Subcutaneous adipose tissue (tissue), 4 donors: Measurements from ENCODE around the gene EYS. TPM values are rescaled to one million over a fixed set of nuclear protein-coding genes. Genes with fewer than 3 reads are reported as not detected.

Source experiments
- total RNA-seq, 4 donors: library from RNA; depleted of rRNA; stranded (reverse); fragments of >200 nt; gene quantifications; one replicate each; pipeline ENCODE4 v1.1.0, GENCODE V29; 2016
- TF ChIP-seq, protein P1 (sequence below): fragments of 450-650 bp; IDR thresholded peaks from one replicate; pipeline ENCODE4 v1.5.1; 2016; ENCODE audit warnings: low read depth, mild to moderate bottlenecking, control low read depth, antibody characterized with exemption, moderate library complexity

The EYS gene
- total RNA-seq, 4 donors from 2014 or later: 0.17 to 3.8 (median 0.82) TPM

DNA sequence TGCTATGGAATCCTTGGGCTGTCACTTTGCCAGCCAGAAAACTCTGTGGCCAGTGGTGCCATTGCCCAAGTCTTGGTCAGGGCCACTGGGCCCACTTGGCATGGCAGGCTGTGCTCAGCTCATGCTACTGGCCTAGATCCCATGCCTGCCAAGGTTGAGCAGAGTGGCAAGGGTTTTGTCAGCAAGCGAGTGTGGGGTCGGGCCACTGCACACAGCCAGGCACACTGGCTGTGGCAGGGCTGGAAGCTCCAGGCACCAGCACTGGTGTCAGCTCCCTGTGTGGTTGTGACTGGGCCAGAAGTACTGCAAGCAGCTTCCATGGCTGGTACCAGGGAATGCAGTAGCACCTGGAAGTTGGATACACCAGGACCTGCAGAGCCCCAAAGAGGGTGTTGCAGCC lies 846.8 kb downstream of the EYS start:
- TF ChIP-seq, protein P1, sequence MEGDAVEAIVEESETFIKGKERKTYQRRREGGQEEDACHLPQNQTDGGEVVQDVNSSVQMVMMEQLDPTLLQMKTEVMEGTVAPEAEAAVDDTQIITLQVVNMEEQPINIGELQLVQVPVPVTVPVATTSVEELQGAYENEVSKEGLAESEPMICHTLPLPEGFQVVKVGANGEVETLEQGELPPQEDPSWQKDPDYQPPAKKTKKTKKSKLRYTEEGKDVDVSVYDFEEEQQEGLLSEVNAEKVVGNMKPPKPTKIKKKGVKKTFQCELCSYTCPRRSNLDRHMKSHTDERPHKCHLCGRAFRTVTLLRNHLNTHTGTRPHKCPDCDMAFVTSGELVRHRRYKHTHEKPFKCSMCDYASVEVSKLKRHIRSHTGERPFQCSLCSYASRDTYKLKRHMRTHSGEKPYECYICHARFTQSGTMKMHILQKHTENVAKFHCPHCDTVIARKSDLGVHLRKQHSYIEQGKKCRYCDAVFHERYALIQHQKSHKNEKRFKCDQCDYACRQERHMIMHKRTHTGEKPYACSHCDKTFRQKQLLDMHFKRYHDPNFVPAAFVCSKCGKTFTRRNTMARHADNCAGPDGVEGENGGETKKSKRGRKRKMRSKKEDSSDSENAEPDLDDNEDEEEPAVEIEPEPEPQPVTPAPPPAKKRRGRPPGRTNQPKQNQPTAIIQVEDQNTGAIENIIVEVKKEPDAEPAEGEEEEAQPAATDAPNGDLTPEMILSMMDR: no peak

DNA sequence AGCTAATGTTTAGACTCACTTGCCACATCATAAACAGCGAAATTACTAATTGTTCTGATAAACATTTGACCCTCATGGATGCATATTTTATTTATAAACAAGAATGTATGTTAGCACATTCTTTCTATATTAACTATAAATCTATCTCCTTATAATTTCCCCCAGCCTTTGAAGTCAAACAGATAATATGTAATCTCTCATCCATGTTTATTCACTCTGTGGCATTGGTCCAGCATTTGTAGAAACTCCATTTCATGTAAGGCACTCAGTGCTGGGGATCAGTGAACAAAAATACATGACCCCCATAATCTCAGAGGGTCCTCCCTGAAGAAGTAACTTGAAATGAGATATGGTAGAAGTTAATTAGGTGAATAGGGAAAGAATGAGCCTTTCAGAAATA lies 856.9 kb downstream of the EYS start:
- TF ChIP-seq, protein P1: no peak

DNA sequence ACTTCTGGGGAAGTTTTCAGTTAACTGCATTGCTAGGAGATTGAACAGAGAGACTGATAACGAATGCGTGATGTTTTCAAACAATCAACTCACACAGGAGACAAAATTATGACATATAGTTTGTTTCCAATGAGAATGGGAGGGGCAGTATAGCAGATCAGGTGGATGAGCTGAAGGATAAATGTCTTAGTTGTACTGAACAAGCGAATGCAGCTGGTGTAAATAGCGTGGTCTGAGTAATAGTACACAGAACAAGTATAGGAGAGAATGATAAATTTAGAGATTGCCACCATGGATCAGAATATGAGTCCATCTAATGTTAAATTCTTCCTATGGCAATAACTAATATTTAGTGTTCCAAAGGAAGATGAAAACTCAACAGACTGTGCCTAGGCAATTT lies 858.6 kb downstream of the EYS start:
- TF ChIP-seq, protein P1: no peak

DNA sequence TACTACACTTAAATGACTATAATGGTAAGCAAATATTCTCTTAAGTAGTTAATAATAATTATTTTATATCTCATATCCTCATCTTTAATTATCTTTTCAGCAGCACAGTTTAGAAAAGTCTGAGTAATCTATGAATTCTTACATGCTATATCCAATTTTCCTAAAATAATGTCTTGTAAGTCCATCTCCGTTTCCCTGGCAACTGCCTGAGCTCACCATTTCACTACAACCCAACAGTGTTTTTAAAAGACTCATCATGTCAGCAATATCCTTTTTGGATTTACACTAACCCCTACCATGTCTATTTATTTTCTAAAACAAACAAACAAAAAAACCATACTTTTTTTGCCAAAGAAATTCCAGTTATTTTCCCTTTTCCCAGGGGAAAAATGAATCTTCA lies 859.6 kb downstream of the EYS start:
- TF ChIP-seq, protein P1: no peak

DNA sequence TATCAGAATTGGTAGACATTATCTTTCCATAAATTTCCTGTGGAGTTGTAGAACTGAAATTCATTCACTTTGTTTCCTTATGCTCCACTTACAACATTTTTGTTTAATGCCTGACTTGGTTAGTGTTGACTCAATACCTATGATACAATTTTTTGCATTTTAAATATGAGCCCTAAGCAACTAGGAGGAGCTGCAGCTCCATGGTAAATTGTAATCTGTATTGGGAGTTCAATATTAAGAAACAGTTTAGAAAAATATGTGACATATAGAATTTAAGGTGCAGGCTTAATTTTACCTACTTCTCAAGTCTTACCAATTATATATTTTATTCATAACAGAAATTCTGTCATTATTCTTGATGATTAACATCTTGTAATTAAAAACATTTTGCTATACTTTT lies 868.3 kb downstream of the EYS start:
- TF ChIP-seq, protein P1: no peak

DNA sequence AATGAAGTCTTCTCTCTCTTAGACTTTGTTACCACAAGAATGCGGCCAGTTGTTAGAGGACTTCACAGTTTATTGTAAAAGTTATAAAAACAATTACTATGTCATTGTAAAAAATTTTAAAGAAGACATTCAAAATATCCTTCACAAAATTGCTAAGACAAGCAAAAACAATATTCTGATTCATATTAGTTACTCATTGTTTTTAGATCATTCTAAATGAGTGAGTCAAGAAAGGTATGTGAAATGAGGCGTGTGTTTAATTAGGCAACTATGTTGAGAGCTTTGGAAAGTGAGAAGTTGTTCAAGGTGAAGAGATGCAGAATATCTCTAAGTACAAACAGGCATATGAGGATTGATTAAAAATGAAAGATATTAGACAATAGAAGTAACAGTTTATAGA lies 875.3 kb downstream of the EYS start:
- TF ChIP-seq, protein P1: no peak

DNA sequence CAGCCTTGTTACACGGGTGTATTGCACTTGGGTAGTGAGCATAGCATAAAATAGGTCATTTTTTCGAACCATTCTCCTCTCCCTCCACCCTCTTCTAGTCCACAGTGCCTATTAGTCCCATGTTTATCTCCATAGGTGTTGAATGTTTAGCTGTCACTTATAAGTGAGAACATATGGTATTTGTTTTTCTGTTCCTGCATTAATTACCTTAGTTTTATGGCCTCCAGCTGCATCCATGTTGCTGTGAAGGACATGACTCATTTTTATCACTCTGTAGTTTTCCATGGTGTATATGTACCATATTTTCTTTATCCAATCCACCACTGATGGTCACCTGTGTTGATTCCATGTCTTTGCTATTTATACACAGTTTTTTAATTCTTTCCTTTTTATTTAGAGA lies 889.5 kb downstream of the EYS start:
- TF ChIP-seq, protein P1: no peak
